Measurements from ENCODE around the gene TRAPPC5. TPM values are rescaled to one million over a fixed set of nuclear protein-coding genes. Genes with fewer than 3 reads are reported as not detected.

The TRAPPC5 gene
- total RNA-seq: 110 and 123 TPM in 2 replicates

GRCh38 chr19:7680606-7681339, at the start of gene TRAPPC5:
Gene TRAPPC5 (plus strand): TSS chr19:7680833. CDS start chr19:7682254, 1,421 bp downstream.
- H3K36me3 Mint-ChIP-seq (ENCODE audit: low read depth): peaks cover 31% of the 10 kb centered on the region
- ATAC-seq (ENCODE audit: low read depth) (peak; percentile 53), DNase-seq (peak; percentile 91)
- H3K9me3 Mint-ChIP-seq: no peaks in the 10 kb centered on the region
- intact Hi-C loops (cut with micrococcal nuclease): loop anchor here (1.0 to 5.0 kb wide), 12 partner anchors 14 to 582 kb away; partner anchors contain the start of genes SNAPC2 and STXBP2
- peak within 1 kb of the TSS; percentile 93 for H3K27ac Mint-ChIP-seq
- ChIA-PET CTCF (interaction anchor here (0.6 to 2.5 kb wide), 41 partner anchors 10 to 582 kb away, joined by 3 to 64 read pairs (median 4); partner anchors contain the start of genes CD209, FCER2, PET100 and RETN), POLR2A (interaction anchor here (0.5 to 2.3 kb wide), 32 partner anchors 8 to 784 kb away, joined by 3 to 45 read pairs (median 6); partner anchors contain the start of genes CD209, FCER2, MAP2K7 and PET100)
- peak; percentile 78 for TF ChIP-seq CTCF (IDR thresholded peaks at IDR 0.05)
- H3K4me1 Mint-ChIP-seq: peaks cover 61% of the 10 kb centered on the region
- peak within 1 kb of the TSS; percentile 93 for H3K4me3 Mint-ChIP-seq
- peaks cover 14% of the 10 kb centered on the region for H3K27me3 Mint-ChIP-seq

GRCh38 chr19:7631577-7631976, 49.1 kb upstream of the TRAPPC5 start:
- ATAC-seq (ENCODE audit: low read depth): no peak
- intact Hi-C loops (cut with micrococcal nuclease): no loop called here
- Mint-ChIP-seq H3K27ac (no peak overlapping the region), H3K4me1 (peaks cover 45% of the 10 kb centered on the region), H3K27me3 (no peaks in the 10 kb centered on the region), H3K36me3 (ENCODE audit: low read depth) (peaks cover 24% of the 10 kb centered on the region), H3K4me3 (no peak overlapping the region), H3K9me3 (no peaks in the 10 kb centered on the region)
- TF ChIP-seq CTCF (IDR thresholded peaks at IDR 0.05): no peak
- CTCF ChIA-PET: no interaction called here
- POLR2A ChIA-PET: interaction anchor here (0.7 kb wide), 1 partner anchor 289 kb away, joined by 3 read pairs; no protein-coding TSS in a partner anchor
- no peak for DNase-seq

GRCh38 chr19:7632340-7633203, 48.1 kb upstream of the TRAPPC5 start:
- peaks cover 48% of the 10 kb centered on the region for H3K4me1 Mint-ChIP-seq
- DNase-seq (no peak), ATAC-seq (ENCODE audit: low read depth) (no peak)
- no peak for TF ChIP-seq CTCF (IDR thresholded peaks at IDR 0.05)
- no peak overlapping the region for H3K27ac Mint-ChIP-seq
- ChIA-PET CTCF (no interaction called here), POLR2A (no interaction called here)
- no peaks in the 10 kb centered on the region for H3K27me3 Mint-ChIP-seq
- H3K4me3 Mint-ChIP-seq: no peak overlapping the region
- H3K36me3 Mint-ChIP-seq (ENCODE audit: low read depth): peaks cover 18% of the 10 kb centered on the region
- no peaks in the 10 kb centered on the region for H3K9me3 Mint-ChIP-seq
- intact Hi-C loops (cut with micrococcal nuclease): no loop called here

- ChIA-PET POLR2A (no interaction called here), CTCF (no interaction called here)
- DNase-seq: no peak
- no peak for TF ChIP-seq CTCF (IDR thresholded peaks at IDR 0.05)
- no peaks in the 10 kb centered on the region for H3K27me3 Mint-ChIP-seq
- H3K4me3 Mint-ChIP-seq: no peak within 1 kb of the TSS
- no peak within 1 kb of the TSS for H3K27ac Mint-ChIP-seq
- peaks cover 18% of the 10 kb centered on the region for H3K36me3 Mint-ChIP-seq (ENCODE audit: low read depth)
- no peaks in the 10 kb centered on the region for H3K9me3 Mint-ChIP-seq
- intact Hi-C loops (cut with micrococcal nuclease): no loop called here
- no peak for ATAC-seq (ENCODE audit: low read depth)
- H3K4me1 Mint-ChIP-seq: peaks cover 48% of the 10 kb centered on the region
Measured at GRCh38 chr19:7633698-7634097, 46.9 kb upstream of the TRAPPC5 start, which contains the start of gene PCP2. Gene PCP2 (minus strand): TSS chr19:7633719. CDS start chr19:7633457, 262 bp downstream.
